Activated CD8-positive, alpha-beta T cell treated with anti-CD3 and anti-CD28 coated beads, Interleukin-2, amount 10 ng/mL, durations not matched to agents 7 days and 5 days (primary cell): ENCODE results near the gene SMG6. TPM values are rescaled to one million over a fixed set of nuclear protein-coding genes. Genes with fewer than 3 reads are reported as not detected.

Experiments
- ATAC-seq: fragments of 150-1000 bp; cut with Tn5 transposase; one replicate; pipeline ENCODE4 v1.10.0; 2021; ENCODE audit warnings: moderate library complexity
- CTCF ChIA-PET: fragments of 350-600 bp; sonication (Branson Sonifier 250); formaldehyde crosslinking; loops from one replicate; lab custom pipeline; 2021; ENCODE audit warnings: antibody characterized with exemption; lab: Charles Lee
- POLR2A ChIA-PET: fragments of 350-600 bp; sonication (Branson Sonifier 250); formaldehyde crosslinking; loops from one replicate; lab custom pipeline; 2021; ENCODE audit warnings: antibody characterized with exemption; lab: Charles Lee
- DNase-seq: peaks from one replicate; pipeline ENCODE4 v3.0.0-alpha.2; 2020
- H3K27ac Mint-ChIP-seq: one replicate; pipeline ENCODE4 v1.8.0; 2021; ENCODE audit warnings: mild to moderate bottlenecking, mixed read lengths
- H3K27me3 Mint-ChIP-seq: one replicate; pipeline ENCODE4 v1.8.0; 2021; ENCODE audit warnings: low read depth, mixed read lengths
- H3K36me3 Mint-ChIP-seq: one replicate; pipeline ENCODE4 v1.8.0; 2021; ENCODE audit warnings: low read depth, mixed read lengths
- H3K4me1 Mint-ChIP-seq: one replicate; pipeline ENCODE4 v1.8.0; 2021; ENCODE audit warnings: low read depth, mixed read lengths
- H3K4me3 Mint-ChIP-seq: one replicate; pipeline ENCODE4 v1.8.0; 2021; ENCODE audit warnings: mild to moderate bottlenecking, mixed read lengths
- H3K9me3 Mint-ChIP-seq: one replicate; pipeline ENCODE4 v1.8.0; 2022; ENCODE audit warnings: mixed read lengths; ENCODE audit not compliant: insufficient read depth
- total RNA-seq, 2 experiments: library from RNA; stranded (reverse); gene quantifications; one replicate each; pipeline ENCODE4 v1.2.3, GENCODE V29; 2021

SMG6 gene
- total RNA-seq, 2 experiments from 2014 or later, result 49.8 to 55.9 TPM

DNA sequence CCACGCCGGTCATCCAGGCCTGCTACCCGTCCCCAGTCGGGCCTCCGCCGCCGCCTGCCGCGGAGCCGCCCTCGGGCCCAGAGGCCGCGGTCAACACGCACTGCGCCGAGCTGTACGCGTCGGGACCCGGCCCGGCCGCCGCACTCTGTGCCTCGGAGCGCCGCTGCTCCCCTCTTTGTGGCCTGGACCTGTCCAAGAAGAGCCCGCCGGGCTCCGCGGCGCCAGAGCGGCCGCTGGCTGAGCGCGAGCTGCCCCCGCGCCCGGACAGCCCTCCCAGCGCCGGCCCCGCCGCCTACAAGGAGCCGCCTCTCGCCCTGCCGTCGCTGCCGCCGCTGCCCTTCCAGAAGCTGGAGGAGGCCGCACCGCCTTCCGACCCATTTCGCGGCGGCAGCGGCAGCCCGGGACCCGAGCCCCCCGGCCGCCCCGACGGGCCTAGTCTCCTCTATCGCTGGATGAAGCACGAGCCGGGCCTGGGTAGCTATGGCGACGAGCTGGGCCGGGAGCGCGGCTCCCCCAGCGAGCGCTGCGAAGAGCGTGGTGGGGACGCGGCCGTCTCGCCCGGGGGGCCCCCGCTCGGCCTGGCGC, 246.3 kb downstream of the SMG6 start:
- Mint-ChIP-seq H3K27ac (no peak overlapping the region), H3K4me3 (no peak overlapping the region), H3K9me3 (no peaks in the 10 kb centered on the region), H3K27me3 (peaks cover 5% of the 10 kb centered on the region), H3K36me3 (peaks cover 35% of the 10 kb centered on the region), H3K4me1 (peaks cover 42% of the 10 kb centered on the region)
- no peak for DNase-seq
- ChIA-PET CTCF (interaction anchor here (0.6 to 8.5 kb wide), 15 partner anchors 11 to 279 kb away, joined by 3 to 343 read pairs (median 10); partner anchors contain the start of gene TSR1), POLR2A (interaction anchor here (0.6 to 5.9 kb wide), 10 partner anchors 10 to 226 kb away, joined by 3 to 58 read pairs (median 4); no protein-coding TSS in a partner anchor)
- no peak for ATAC-seq

DNA sequence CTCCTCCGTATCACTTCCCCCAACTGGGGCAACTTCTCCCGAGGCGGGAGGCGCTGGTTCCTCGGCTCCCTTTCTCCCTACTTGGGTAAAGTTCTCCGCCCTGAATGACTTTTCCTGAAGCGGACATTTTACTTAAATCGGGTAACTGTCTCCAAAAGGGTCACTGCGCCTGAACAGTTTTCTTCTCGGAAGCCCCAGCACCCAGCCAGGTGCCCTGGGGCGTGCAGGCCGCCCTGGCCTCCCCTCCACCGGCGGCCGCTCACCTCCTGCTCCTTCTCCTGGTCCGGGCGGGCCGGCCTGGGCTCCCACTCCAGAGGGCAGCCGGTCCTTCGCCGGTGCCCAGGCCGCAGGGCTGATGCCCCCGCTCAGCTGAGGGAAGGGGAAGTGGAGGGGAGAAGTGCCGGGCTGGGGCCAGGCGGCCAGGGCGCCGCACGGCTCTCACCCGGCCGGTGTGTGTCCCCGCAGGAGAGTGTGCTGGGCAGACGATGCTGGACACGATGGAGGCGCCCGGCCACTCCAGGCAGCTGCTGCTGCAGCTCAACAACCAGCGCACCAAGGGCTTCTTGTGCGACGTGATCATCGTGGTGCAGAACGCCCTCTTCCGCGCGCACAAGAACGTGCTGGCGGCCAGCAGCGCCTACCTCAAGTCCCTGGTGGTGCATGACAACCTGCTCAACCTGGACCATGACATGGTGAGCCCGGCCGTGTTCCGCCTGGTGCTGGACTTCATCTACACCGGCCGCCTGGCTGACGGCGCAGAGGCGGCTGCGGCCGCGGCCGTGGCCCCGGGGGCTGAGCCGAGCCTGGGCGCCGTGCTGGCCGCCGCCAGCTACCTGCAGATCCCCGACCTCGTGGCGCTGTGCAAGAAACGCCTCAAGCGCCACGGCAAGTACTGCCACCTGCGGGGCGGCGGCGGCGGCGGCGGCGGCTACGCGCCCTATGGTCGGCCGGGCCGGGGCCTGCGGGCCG, 247.1 kb downstream of the SMG6 start:
- DNase-seq, result peak; percentile 69
- ATAC-seq, result no peak
- Mint-ChIP-seq H3K27me3 (peaks cover 12% of the 10 kb centered on the region), H3K4me3 (peak overlapping the region; percentile 81), H3K27ac (peak overlapping the region; percentile 83), H3K9me3 (no peaks in the 10 kb centered on the region), H3K36me3 (peaks cover 29% of the 10 kb centered on the region), H3K4me1 (peaks cover 41% of the 10 kb centered on the region)
- ChIA-PET POLR2A (interaction anchor here (0.6 to 5.9 kb wide), 14 partner anchors 11 to 340 kb away, joined by 3 to 58 read pairs (median 4); no protein-coding TSS in a partner anchor), CTCF (interaction anchor here (0.6 to 8.5 kb wide), 19 partner anchors 12 to 336 kb away, joined by 3 to 343 read pairs (median 12); no protein-coding TSS in a partner anchor)

DNA sequence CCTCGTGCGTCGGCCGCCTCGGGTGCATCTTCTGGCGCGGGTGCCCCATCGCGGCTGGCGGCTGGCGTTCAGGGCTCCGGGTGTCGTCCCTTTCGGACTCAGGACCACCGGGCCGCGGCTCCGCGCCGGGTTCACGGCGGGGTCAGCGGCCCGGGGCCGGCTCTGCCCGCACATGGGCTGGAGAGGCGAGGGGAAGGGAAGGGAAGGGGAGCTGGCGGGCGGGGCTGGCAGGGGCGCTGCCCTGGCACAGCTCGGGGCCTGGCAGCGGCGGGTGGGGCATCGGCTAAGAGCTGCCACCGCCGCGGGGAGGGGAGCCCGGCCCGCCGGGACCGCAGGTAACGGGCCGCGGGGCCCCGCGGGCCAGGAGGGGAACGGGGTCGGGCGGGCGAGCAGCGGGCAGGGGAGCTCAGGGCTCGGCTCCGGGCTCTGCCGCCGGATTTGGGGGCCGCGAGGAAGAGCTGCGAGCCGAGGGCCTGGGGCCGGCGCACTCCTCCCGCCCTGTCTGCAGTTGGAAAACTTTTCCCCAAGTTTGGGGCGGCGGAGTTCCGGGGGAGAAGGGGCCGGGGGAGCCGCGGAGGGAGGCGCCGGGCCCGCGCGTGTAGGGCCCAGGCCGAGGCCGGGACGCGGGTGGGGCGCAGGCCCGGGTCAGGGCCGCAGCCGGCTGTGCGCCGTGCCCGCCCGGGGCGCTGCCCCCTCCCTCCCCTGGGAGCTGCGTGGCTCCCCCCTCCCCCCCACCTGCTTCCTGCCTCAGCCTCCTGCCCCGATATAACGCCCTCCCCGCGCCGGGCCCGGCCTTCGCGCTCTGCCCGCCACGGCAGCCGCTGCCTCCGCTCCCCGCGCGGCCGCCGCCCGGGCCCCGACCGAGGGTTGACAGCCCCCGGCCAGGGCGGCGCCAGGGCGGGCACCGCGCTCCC, 248.0 kb downstream of the SMG6 start:
- peak; percentile 3 for ATAC-seq
- CTCF ChIA-PET, result interaction anchor here (0.6 to 8.5 kb wide), 37 partner anchors 9 to 360 kb away, joined by 3 to 343 read pairs (median 7); partner anchors contain the start of genes SMG6, SRR and TSR1
- peak; percentile 78 for DNase-seq
- Mint-ChIP-seq H3K27me3 (peaks cover 14% of the 10 kb centered on the region), H3K4me3 (peak overlapping the region; percentile 81), H3K27ac (peak overlapping the region; percentile 39), H3K36me3 (peaks cover 21% of the 10 kb centered on the region), H3K4me1 (peaks cover 34% of the 10 kb centered on the region), H3K9me3 (no peaks in the 10 kb centered on the region)
- POLR2A ChIA-PET, result interaction anchor here (0.6 to 5.9 kb wide), 15 partner anchors 12 to 339 kb away, joined by 3 to 58 read pairs (median 5); no protein-coding TSS in a partner anchor

DNA sequence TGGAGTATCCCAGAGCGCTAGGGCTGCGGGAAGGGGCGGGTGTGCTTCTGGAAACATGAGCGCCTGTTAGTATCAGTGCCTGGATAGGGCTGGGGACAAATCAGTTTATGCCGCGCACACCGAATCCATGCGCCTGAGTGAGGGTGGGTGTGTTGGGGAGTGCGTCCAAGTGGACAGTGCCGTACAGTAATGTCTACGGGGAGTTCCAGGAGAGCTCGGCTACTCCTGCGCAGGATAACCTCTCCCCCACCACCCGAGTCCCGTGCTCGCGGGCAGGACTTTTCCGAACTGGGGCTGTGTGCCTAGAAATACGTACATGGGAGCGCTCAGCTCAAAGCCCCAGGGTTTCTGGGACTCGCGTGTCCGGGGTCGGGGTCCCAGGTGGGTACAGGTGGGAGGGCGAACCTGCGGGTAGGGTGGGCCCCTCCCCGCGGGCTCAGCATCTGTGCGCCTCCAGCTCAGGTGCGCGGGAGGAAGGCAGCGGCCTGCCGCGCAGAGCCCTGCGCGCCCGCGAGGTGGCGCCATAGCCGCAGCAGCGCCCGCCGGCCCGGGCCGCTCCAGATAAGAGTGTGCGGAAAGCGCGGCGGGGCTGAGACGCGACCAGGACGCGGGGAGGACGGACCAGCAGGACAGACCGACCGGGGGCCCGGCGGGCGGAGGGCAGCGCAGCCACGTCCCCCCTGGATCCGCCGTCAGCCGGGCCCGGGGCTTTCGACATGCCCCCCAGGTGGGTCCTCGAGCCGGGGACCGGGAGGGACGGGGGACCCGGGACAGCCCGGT, 248.9 kb downstream of the SMG6 start, which contains the start of gene HIC1:
HIC1 (plus strand) TSS at position 592 of the 780 bp plus-strand sequence. CDS start 1,588 bp downstream, outside the sequence.
- Mint-ChIP-seq H3K27me3 (peaks cover 14% of the 10 kb centered on the region), H3K27ac (peak within 1 kb of the TSS; percentile 82), H3K9me3 (no peaks in the 10 kb centered on the region), H3K4me1 (peaks cover 27% of the 10 kb centered on the region), H3K4me3 (peak within 1 kb of the TSS; percentile 78), H3K36me3 (peaks cover 14% of the 10 kb centered on the region)
- peak; percentile 85 for DNase-seq
- CTCF ChIA-PET, result interaction anchor here (0.6 to 8.5 kb wide), 47 partner anchors 8 to 361 kb away, joined by 3 to 343 read pairs (median 6); partner anchors contain the start of genes RTN4RL1, SMG6, SRR and TSR1
- POLR2A ChIA-PET, result interaction anchor here (0.6 to 5.9 kb wide), 16 partner anchors 17 to 338 kb away, joined by 3 to 58 read pairs (median 5); partner anchors contain the start of genes SGSM2 and TSR1
- ATAC-seq, result peak; percentile 54

DNA sequence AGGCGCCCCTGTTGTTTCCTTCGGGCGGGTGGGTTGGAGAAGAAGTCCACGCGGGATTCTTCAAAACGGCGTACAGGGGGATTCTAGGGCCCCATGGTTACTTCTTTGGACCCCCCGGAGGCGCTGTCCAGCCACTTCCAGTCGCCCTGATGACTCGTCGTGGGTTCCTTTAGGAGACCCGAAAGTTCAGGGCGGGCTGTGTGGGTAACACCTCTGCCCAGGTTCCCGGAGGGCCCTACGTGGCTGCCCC, 249.4 kb downstream of the SMG6 start:
- Mint-ChIP-seq H3K27ac (peak overlapping the region; percentile 82), H3K27me3 (peaks cover 14% of the 10 kb centered on the region), H3K9me3 (no peaks in the 10 kb centered on the region), H3K4me1 (peaks cover 25% of the 10 kb centered on the region), H3K36me3 (peaks cover 9% of the 10 kb centered on the region), H3K4me3 (peak overlapping the region; percentile 78)
- DNase-seq (peak; percentile 65), ATAC-seq (no peak)
- ChIA-PET CTCF (interaction anchor here (0.6 to 8.5 kb wide), 46 partner anchors 8 to 362 kb away, joined by 3 to 343 read pairs (median 6); partner anchors contain the start of genes RTN4RL1, SMG6, SRR and TSR1), POLR2A (interaction anchor here (0.6 to 5.9 kb wide), 10 partner anchors 17 to 339 kb away, joined by 3 to 58 read pairs (median 5); partner anchors contain the start of genes SGSM2 and TSR1)

DNA sequence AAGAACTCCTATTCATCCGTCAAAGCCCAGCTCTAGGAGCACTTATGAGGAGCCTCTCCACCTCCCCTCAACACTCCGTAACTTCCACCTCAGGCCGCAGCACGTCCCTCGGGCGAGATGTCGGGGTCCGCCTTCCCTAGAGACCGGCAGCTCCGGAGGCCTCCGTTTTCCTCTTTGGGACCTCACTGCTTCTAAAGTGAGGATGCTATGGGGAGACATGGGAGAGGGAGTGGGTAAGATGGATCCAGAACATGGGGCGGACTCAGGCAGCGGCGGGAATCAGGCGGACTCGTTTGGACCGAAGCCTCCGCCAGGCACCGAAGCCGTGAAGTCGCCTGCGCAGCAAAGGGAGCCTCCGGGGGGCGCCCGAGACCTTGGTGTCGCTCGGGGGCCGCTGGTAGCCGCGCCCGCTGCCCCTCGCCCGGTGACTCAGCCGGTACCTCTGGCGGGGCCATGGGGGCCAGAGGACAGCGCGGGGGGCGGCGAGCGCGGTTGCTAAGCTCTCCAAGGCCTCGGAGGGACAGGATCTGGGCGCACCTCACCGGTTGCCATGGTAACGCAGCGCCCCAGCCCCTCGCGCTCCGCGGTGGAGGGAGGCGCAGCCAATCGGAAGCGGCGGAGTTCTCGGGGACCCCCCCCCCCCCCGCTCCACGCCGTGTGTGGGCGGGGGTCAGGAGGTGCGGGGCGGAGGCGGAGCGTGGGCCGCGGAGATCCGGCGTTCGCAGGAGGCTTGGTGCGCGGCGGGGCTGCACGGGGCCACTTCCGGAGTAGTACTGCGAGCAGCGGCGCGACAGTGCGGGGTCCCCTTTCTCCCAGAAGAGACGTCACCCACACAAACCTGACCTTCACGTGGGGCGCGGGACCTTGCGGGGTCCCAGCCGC, 250.0 kb downstream of the SMG6 start:
- CTCF ChIA-PET, result interaction anchor here (0.7 to 8.5 kb wide), 29 partner anchors 7 to 362 kb away, joined by 3 to 343 read pairs (median 7); partner anchors contain the start of gene SMG6

DNA sequence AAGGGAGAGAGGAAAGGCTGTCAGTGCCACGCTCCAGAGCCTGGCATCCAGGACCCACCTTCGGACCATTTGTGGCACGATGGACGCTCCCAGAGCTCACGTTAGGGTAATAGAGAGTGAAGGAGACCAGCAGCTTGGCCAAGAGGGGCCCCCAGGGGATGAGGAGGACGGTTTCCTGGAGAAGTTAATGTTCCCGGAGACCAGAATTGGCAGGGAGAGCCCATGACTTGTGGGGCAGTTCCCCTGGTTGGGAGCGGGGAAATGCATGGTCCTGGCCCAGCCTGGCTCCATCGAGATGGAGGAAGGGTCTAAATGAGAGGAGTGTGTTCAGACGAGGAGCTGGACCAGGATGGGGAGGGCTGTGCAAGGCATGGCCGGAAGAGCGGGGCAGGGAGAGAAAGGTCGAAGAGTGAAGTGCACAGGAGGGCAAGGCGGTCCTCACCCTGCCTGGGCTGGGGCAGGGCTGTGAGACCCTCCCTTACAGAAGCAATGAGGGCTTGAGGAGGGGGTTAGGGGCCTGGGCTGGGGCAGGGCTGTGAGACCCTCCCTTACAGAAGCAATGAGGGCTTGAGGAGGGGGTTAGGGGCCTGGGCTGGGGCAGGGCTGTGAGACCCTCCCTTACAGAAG, 251.5 kb downstream of the SMG6 start:
- CTCF ChIA-PET, result interaction anchor here (1.2 kb wide), 3 partner anchors 193 to 335 kb away, joined by 3 to 5 read pairs (median 5); no protein-coding TSS in a partner anchor
- Mint-ChIP-seq H3K9me3 (no peaks in the 10 kb centered on the region), H3K4me3 (peak overlapping the region; percentile 10), H3K36me3 (peaks cover 3% of the 10 kb centered on the region), H3K27me3 (peaks cover 14% of the 10 kb centered on the region), H3K27ac (peak overlapping the region; percentile 6), H3K4me1 (peaks cover 30% of the 10 kb centered on the region)
- ATAC-seq (no peak), DNase-seq (no peak)
- POLR2A ChIA-PET, result interaction anchor here (0.6 to 1.6 kb wide), 3 partner anchors 151 to 341 kb away, joined by 3 to 5 read pairs (median 3); no protein-coding TSS in a partner anchor

More for the DNA sequence above, 250.0 kb downstream of the SMG6 start:
- DNase-seq, result peak; percentile 84
- peaks cover 14% of the 10 kb centered on the region for H3K27me3 Mint-ChIP-seq
- ATAC-seq, result peak; percentile 30
- peaks cover 30% of the 10 kb centered on the region for H3K4me1 Mint-ChIP-seq
- POLR2A ChIA-PET, result interaction anchor here (1.1 to 5.9 kb wide), 3 partner anchors 192 to 283 kb away, joined by 3 to 58 read pairs (median 6); partner anchors contain the start of genes SGSM2 and TSR1
- peak overlapping the region; percentile 78 for H3K4me3 Mint-ChIP-seq
- peaks cover 9% of the 10 kb centered on the region for H3K36me3 Mint-ChIP-seq
- peak overlapping the region; percentile 82 for H3K27ac Mint-ChIP-seq
- no peaks in the 10 kb centered on the region for H3K9me3 Mint-ChIP-seq

DNA sequence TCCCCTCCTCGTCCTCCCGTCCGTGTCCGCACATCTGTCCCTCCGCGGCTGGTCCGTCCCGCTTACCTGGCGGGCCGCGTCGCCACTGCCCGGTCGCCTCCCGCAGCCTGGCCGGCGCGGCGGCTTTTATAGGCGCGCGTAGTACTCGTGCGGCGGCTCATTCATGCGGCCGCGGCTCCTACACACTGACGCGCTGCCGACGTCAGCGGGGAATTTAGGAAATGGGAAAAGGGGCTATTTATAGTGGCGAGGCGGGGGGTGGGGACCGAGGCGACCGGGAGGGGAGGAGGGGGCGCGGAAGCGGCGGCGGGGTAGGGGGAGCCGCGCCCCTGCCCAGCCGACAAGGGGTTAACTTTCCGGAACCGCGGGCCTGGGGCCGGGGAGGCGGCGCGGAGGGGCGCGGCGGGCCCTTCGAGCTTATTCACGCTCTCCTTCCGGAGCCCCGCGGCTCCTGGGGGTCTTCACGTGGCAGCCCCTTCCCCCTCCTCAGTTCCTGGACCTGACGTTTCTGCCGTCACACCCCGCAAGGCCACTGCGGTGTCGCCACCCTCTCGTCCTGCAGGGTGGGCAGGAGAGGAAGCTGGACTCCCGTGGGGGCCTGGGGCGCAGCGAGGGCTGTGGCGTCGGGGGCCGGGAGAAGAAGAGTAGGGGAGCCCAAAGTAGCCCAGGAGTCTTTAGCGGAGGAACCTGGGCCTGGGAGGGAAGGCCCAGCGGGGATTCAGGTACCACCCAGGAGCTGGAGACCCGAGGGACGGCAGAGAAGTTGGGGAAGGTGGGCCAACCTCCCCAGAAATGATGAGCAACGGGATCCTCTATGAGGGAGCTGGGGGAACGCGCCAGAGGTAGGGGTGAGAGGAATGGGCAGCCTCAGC, 252.3 kb downstream of the SMG6 start:
- peaks cover 30% of the 10 kb centered on the region for H3K4me1 Mint-ChIP-seq
- peak overlapping the region; percentile 36 for H3K4me3 Mint-ChIP-seq
- ChIA-PET POLR2A (interaction anchor here (0.6 to 1.6 kb wide), 3 partner anchors 152 to 342 kb away, joined by 3 to 5 read pairs (median 3); no protein-coding TSS in a partner anchor), CTCF (interaction anchor here (1.2 to 1.3 kb wide), 5 partner anchors 194 to 341 kb away, joined by 3 to 5 read pairs (median 5); no protein-coding TSS in a partner anchor)
- H3K27me3 Mint-ChIP-seq, result peaks cover 14% of the 10 kb centered on the region
- H3K36me3 Mint-ChIP-seq, result no peaks in the 10 kb centered on the region
- no peaks in the 10 kb centered on the region for H3K9me3 Mint-ChIP-seq
- H3K27ac Mint-ChIP-seq, result peak overlapping the region; percentile 46
- no peak for ATAC-seq
- DNase-seq, result no peak
